Measurements from ENCODE around the gene SYT8.
A peak's percentile ranks its signal among the peaks of the same experiment; 100 is the strongest.

The SYT8 gene

GRCh38 chr11:1843098-1843473 lies 8.3 kb downstream of the SYT8 start:
- Mint-ChIP-seq H3K36me3 (ENCODE audit: low read depth) (no peaks in the 10 kb centered on the region), H3K4me1 (ENCODE audit: low read depth) (peaks cover 45% of the 10 kb centered on the region), H3K4me3 (no peak overlapping the region), H3K27me3 (no peaks in the 10 kb centered on the region), H3K9me3 (no peaks in the 10 kb centered on the region), H3K27ac (no peak overlapping the region)
- no peak for DNase-seq

- Mint-ChIP-seq H3K9me3 (no peaks in the 10 kb centered on the region), H3K27ac (peak overlapping the region; percentile 71), H3K4me1 (ENCODE audit: low read depth) (peaks cover 50% of the 10 kb centered on the region), H3K4me3 (no peak overlapping the region), H3K27me3 (no peaks in the 10 kb centered on the region), H3K36me3 (ENCODE audit: low read depth) (no peaks in the 10 kb centered on the region)
- DNase-seq, result no peak
Measured at GRCh38 chr11:1843796-1844195, 9.0 kb downstream of the SYT8 start.

GRCh38 chr11:1844221-1845094 lies 9.7 kb downstream of the SYT8 start:
- peak; percentile 67 for DNase-seq
- Mint-ChIP-seq H3K4me1 (ENCODE audit: low read depth) (peaks cover 56% of the 10 kb centered on the region), H3K27me3 (no peaks in the 10 kb centered on the region), H3K27ac (peak overlapping the region; percentile 87), H3K36me3 (ENCODE audit: low read depth) (no peaks in the 10 kb centered on the region), H3K9me3 (no peaks in the 10 kb centered on the region), H3K4me3 (peak overlapping the region; percentile 26)

GRCh38 chr11:1845095-1845429 lies 10.3 kb downstream of the SYT8 start:
- no peaks in the 10 kb centered on the region for H3K9me3 Mint-ChIP-seq
- peak overlapping the region; percentile 26 for H3K4me3 Mint-ChIP-seq
- peak overlapping the region; percentile 87 for H3K27ac Mint-ChIP-seq
- H3K27me3 Mint-ChIP-seq, result no peaks in the 10 kb centered on the region
- DNase-seq, result no peak
- no peaks in the 10 kb centered on the region for H3K36me3 Mint-ChIP-seq (ENCODE audit: low read depth)
- peaks cover 59% of the 10 kb centered on the region for H3K4me1 Mint-ChIP-seq (ENCODE audit: low read depth)

GRCh38 chr11:1845561-1846452 lies 11.0 kb downstream of the SYT8 start:
- peaks cover 66% of the 10 kb centered on the region for H3K4me1 Mint-ChIP-seq (ENCODE audit: low read depth)
- no peaks in the 10 kb centered on the region for H3K36me3 Mint-ChIP-seq (ENCODE audit: low read depth)
- H3K27ac Mint-ChIP-seq, result peak overlapping the region; percentile 87
- no peaks in the 10 kb centered on the region for H3K27me3 Mint-ChIP-seq
- no peaks in the 10 kb centered on the region for H3K9me3 Mint-ChIP-seq
- no peak for DNase-seq
- peak overlapping the region; percentile 26 for H3K4me3 Mint-ChIP-seq

- H3K4me3 Mint-ChIP-seq, result no peak overlapping the region
- H3K4me1 Mint-ChIP-seq (ENCODE audit: low read depth), result peaks cover 73% of the 10 kb centered on the region
- no peaks in the 10 kb centered on the region for H3K9me3 Mint-ChIP-seq
- H3K27ac Mint-ChIP-seq, result peak overlapping the region; percentile 47
- no peaks in the 10 kb centered on the region for H3K36me3 Mint-ChIP-seq (ENCODE audit: low read depth)
- H3K27me3 Mint-ChIP-seq, result no peaks in the 10 kb centered on the region
- DNase-seq, result no peak
Measured at GRCh38 chr11:1846453-1846932, 11.7 kb downstream of the SYT8 start.

- Mint-ChIP-seq H3K4me1 (ENCODE audit: low read depth) (peaks cover 80% of the 10 kb centered on the region), H3K36me3 (ENCODE audit: low read depth) (no peaks in the 10 kb centered on the region), H3K4me3 (no peak overlapping the region), H3K9me3 (no peaks in the 10 kb centered on the region), H3K27ac (no peak overlapping the region), H3K27me3 (no peaks in the 10 kb centered on the region)
- DNase-seq, result no peak
Measured at GRCh38 chr11:1847006-1847735, 12.4 kb downstream of the SYT8 start.

- DNase-seq, result no peak
- no peaks in the 10 kb centered on the region for H3K9me3 Mint-ChIP-seq
- H3K4me3 Mint-ChIP-seq, result no peak overlapping the region
- peaks cover 89% of the 10 kb centered on the region for H3K4me1 Mint-ChIP-seq (ENCODE audit: low read depth)
- no peaks in the 10 kb centered on the region for H3K27me3 Mint-ChIP-seq
- peak overlapping the region; percentile 33 for H3K27ac Mint-ChIP-seq
- H3K36me3 Mint-ChIP-seq (ENCODE audit: low read depth), result peaks cover 3% of the 10 kb centered on the region
Measured at GRCh38 chr11:1847926-1848639, 13.3 kb downstream of the SYT8 start.

- H3K27me3 Mint-ChIP-seq, result no peaks in the 10 kb centered on the region
- H3K36me3 Mint-ChIP-seq (ENCODE audit: low read depth), result peaks cover 11% of the 10 kb centered on the region
- no peak overlapping the region for H3K4me3 Mint-ChIP-seq
- peaks cover 87% of the 10 kb centered on the region for H3K4me1 Mint-ChIP-seq (ENCODE audit: low read depth)
- H3K27ac Mint-ChIP-seq, result peak overlapping the region; percentile 95
- DNase-seq, result no peak
- no peaks in the 10 kb centered on the region for H3K9me3 Mint-ChIP-seq
Measured at GRCh38 chr11:1848640-1849430, 14.0 kb downstream of the SYT8 start.

GRCh38 chr11:1851468-1852180 lies 16.8 kb downstream of the SYT8 start:
- H3K4me1 Mint-ChIP-seq (ENCODE audit: low read depth), result peaks cover 82% of the 10 kb centered on the region
- H3K36me3 Mint-ChIP-seq (ENCODE audit: low read depth), result peaks cover 20% of the 10 kb centered on the region

GRCh38 chr11:1852271-1852876 lies 17.6 kb downstream of the SYT8 start:
- peaks cover 80% of the 10 kb centered on the region for H3K4me1 Mint-ChIP-seq (ENCODE audit: low read depth)
- peak overlapping the region; percentile 94 for H3K4me3 Mint-ChIP-seq
- H3K27me3 Mint-ChIP-seq, result no peaks in the 10 kb centered on the region
- no peaks in the 10 kb centered on the region for H3K9me3 Mint-ChIP-seq
- peaks cover 20% of the 10 kb centered on the region for H3K36me3 Mint-ChIP-seq (ENCODE audit: low read depth)
- H3K27ac Mint-ChIP-seq, result peak overlapping the region; percentile 95
- no peak for DNase-seq

More at GRCh38 chr11:1851468-1852180, 16.8 kb downstream of the SYT8 start:
- Mint-ChIP-seq H3K4me3 (peak overlapping the region; percentile 94), H3K27ac (peak overlapping the region; percentile 95), H3K27me3 (no peaks in the 10 kb centered on the region), H3K9me3 (no peaks in the 10 kb centered on the region)
- no peak for DNase-seq

GRCh38 chr11:1852877-1853276 lies 18.1 kb downstream of the SYT8 start, which contains the start of gene LSP1:
Gene LSP1 (plus strand): TSS chr11:1853084. CDS start chr11:1853145, 61 bp downstream.
- peak; percentile 86 for DNase-seq
- Mint-ChIP-seq H3K27ac (peak within 1 kb of the TSS; percentile 95), H3K27me3 (no peaks in the 10 kb centered on the region), H3K9me3 (no peaks in the 10 kb centered on the region), H3K4me1 (ENCODE audit: low read depth) (peaks cover 79% of the 10 kb centered on the region), H3K36me3 (ENCODE audit: low read depth) (peaks cover 20% of the 10 kb centered on the region), H3K4me3 (peak within 1 kb of the TSS; percentile 94)

Data from activated T-cell treated with anti-CD3 and anti-CD28 coated beads, Interleukin-2, amount 50 U/mL, for 24 hours (primary cell).